DLD1 (cell line): Measurements from ENCODE around the gene RAB20.

Experiments used
- in situ Hi-C: cut with HindIII; loops from 2 replicates; pipeline ENCODE4 v1.10.0; 2017; ENCODE audit warnings: low sequenced_read_pairs

Gene RAB20

DNA sequence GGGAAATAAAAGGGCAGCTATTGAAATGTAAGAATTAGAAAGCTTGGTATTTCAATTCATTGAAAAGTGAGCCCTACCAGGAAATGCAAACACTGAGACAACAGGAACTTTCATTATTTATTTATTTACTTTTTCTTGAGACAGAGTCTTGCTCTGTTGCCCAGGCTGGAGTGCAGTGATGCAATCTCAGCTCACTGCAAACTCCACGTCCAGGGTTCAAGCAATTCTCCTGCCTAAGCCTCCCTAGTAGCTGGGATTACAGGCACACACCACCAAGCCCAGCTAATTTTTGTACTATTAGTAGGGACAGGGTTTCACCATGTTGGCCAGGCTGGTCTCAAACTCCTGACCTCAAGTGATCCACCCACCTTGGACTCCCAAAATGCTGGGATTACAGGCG is 29.3 kb downstream of the RAB20 start:
- in situ Hi-C loops: loop anchor here (25.0 kb wide), 2 partner anchors 295 to 1295 kb away; no protein-coding TSS in a partner anchor

DNA sequence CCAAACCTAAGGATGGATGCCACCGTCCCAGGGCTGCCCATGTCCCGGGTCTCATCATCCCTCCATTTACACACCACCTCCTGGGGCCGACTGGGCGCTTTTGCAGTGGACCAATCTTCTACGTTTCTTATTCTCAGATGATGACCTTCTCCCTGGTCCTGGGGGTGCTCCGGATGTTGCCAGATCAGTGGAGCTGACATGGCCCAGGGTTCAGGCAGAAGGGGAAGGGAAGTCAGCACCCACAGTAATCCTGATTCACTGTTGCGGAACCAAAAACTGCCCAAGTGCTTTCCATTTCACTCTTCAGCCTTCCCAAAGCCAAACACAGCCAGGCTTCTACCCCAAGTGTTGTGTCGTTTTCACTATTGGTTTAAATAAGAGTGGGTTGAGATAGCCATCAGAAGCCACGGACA is 29.8 kb downstream of the RAB20 start:
- in situ Hi-C loops: loop anchor here (25.0 kb wide), 2 partner anchors 294 to 1294 kb away; no protein-coding TSS in a partner anchor

DNA sequence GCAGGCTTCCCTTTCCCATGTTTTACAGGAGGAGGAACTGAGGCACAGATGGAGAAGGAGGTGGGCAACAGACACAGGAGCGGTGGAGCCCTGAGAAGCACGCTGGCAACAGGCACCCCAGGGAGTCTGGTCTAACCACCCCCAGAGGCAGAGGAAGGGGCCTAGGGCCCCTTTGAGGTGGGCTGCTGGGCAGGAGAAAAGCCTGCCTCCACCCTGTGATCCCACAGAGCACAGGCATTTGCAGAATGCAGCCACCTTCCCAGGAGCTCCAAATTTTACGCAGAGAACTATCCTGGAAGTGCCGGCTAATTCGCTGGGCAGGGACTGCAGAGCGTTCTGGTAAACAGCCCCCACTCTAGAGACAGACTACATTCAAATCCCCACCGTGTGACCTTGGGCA is 30.4 kb downstream of the RAB20 start:
- in situ Hi-C loops: loop anchor here (25.0 kb wide), 2 partner anchors 294 to 1294 kb away; no protein-coding TSS in a partner anchor

DNA sequence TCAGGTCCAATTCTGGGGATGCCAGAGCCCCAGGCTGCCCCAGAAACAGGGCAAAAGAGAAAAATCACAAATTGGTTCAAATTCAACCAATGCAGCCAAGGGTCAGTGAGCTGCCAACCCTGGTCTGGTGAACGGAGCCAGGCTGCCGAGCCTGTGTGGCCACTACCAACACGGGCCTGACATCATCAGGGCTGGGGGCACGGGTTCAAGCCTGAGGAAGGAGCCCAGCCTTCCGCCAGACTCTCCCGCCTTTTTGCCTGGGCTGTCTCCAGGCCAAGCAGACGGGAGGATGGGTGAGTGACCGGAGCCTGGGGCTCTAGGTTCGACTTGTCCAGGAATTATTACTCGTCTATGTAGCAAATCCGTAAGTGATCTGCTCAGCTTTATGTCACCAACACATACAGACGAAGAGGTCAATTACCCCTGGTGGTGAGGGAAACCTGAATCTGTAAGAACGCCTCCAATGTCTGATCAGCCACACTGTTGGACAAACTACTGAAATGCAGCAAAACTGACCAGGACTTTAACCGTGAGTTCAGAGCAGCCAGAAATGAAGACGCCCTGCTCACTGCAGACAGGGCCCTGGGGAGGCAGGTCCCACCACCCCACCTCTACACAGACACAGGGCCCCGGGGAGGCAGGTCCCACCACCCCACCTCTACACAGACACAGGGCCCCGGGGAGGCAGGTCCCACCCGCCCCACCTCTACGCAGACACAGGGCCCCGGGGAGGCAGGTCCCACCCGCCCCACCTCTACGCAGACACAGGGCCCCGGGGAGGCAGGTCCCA is 31.8 kb downstream of the RAB20 start:
- in situ Hi-C loops: loop anchor here (25.0 kb wide), 2 partner anchors 292 to 1292 kb away; no protein-coding TSS in a partner anchor

DNA sequence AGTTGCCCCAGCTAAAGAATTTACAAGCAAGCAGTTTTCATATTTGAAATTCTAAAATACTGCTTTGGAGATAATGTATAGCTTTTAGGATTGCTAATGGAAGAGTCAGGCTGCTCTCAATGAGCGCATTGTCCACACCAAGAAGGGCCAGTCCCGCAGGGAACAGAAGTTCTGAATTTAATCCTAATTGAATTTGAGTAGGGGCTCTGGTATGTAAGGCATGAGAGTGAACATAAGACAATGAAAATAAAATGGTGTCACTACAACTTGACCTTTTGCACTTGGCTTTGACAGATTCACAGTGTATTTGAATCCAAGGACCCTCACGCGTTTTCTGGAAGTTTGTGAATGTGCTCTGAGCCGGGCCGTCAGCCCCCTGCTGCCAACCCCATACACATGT is 32.6 kb downstream of the RAB20 start:
- in situ Hi-C loops: loop anchor here (25.0 kb wide), 2 partner anchors 292 to 1292 kb away; no protein-coding TSS in a partner anchor

DNA sequence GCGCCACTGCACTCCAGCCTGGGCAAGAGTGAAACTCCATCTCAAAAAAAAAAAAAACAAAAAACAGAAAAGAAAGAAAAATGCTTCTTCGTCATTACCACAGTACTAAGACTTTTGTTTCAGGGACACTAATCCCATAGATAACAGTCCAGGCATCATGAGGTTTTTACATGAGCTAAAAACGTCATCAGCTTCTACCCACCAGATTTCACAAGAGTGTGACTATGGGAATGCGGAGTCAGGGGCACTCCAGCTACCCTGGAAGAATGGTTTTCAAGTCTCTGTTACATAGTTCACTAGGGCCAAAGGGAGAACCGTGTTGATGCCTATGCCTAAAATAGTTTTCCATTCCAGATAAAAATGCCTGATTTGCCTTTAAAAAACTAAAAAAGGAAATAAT is 33.2 kb downstream of the RAB20 start:
- in situ Hi-C loops: loop anchor here (25.0 kb wide), 2 partner anchors 291 to 1291 kb away; no protein-coding TSS in a partner anchor

DNA sequence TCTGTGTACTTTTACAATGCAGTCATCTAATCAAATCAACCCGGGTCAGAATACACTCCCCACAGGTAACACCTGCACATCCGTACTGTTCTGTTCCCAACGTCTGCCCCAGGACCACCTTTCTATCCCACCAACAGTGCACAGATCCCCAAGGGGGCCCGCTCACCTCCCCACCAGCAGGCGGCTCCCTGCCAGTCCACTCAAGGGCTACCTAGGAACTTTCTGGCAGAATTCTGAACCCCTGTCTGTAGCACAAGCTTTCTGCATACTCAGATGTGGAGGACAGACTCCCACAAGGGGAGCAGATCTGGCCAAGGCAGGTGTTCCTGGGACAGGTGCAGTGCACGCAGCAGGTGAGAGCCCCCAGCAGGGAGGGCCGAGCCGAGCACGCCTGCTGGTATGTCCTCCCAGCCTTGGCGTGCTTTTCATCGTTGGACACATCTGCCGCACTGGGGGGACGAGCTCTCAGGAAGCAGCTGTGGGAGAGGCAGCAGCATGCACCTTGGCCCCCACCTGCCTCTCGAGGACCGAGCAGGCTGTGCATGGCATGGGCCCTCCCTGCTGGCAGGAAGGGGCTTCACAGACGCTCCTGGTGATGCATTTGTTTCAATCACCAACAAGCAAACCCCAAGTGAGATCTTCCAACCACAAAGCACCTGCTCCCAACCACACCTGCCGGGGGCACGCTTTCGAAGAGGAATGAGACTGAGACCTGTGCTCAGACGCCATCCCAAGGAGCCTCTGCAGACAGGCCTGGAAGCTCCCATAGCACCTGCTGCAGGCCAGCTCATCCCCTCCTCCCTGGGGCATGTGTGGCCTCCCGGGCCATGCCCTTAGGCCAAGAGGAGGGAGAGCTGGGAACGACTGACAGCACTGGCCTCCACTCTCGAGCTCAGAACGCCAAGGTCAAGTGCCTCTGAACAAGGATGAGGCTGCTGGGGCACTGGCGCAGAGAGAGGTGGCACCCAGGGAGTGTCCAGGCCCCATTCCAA is 35.9 kb downstream of the RAB20 start:
- in situ Hi-C loops: loop anchor here (25.0 kb wide), 2 partner anchors 288 to 1288 kb away; no protein-coding TSS in a partner anchor

DNA sequence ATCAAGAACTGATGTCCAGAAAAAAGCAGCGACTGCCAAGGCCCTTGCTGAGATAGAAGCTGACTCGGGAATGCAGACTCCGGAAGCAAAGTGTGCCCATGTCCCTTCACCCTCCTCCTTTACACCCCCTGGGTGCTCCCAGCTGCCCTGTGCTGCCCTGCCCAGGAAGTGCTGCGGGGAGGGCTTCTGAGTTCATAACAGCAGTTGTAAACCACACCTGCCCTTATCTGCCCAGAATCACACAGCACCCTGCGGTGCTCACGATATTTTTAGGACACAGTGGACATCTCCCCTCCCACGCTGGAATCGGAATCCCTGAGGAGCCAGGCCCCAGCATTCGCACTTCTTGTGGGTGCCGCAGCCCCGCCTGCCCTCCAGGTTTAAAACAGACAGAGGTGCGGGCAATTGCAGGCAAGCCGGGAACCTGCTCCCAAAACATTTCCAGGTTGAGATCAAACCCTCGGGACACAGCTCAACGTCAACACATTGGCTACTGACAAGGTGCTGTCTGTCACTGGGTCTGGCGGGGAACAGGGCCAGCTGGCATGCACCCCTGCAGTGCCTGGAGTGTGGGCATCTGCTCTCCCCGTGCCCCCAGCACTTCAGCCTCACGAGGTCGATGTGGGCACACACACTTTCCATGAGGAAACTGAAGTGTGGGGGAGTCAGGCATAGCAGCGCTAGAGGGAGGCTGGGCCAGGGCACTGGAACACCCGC is 36.8 kb downstream of the RAB20 start:
- in situ Hi-C loops: loop anchor here (25.0 kb wide), 2 partner anchors 287 to 1287 kb away; no protein-coding TSS in a partner anchor

DNA sequence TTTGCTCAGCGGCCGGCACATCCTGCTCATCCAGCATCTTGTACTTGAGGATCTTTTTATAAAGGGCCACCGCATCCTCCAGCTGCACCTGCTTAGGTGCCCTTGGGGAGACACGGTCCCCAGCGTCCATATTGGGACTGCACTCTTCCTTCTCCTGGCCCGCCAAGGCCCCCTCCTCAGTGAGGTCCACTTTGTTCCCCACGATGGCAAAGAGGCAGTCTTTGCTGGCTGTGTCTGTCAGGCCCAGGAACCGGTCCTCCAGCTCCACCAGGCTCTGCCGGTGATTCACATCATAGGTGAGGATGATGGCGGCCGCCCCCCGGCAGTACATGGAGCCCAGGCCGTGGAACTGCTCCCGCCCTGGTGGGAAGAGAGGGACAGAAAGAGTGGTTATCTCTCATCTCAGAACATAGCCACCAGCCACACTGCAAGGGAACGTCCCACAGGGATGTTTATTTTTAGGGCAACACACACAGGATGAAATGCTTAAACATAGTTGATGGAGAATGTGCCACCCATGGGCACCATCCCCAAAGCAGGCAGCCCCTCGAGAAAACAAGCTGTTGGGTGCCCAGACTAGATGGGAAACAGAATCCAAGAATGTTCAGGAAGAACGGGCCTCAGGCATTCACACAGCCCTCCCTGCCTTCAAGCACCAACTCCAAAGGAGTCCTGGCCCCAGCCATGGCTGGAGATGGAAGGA is 37.5 kb downstream of the RAB20 start:
- in situ Hi-C loops: no loop called here

DNA sequence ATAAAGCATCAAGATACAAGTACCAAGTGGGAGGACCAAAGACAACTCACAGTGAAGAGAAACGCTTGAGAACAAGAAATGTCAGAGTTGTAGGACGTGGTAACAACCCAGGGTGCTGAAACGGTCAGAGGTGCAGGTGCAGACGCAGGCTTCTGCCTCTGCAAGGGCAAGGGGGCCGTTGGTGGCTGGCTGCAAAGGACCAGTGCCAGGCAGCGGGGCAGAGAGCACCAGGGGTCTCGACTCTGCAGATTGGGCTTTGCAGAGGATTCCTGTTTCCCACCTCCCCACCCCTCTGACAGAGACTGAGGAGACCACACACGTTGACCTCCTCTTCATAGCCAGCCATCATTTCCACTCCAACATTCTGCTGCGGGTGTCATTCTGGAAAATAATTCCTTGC is 38.3 kb downstream of the RAB20 start:
- in situ Hi-C loops: no loop called here

DNA sequence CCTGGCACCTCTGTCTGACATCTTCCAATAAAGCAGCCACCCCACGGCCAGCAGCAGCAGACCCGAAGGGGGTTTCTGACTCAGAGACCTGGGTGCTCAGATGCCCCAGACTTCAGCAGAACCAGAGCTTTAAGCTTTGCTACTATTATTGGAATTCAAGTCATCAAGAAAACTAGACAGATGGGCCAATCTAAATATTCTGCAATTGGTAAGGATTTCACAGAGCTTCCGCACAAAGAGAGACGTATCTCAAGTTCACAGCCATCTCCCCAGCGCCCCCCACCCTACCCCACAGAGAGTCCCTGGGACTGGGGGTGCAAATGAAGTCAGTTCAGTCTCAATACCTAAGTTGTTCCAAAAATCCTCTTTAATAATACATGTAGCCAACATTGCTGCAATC is 38.8 kb downstream of the RAB20 start:
- in situ Hi-C loops: no loop called here

DNA sequence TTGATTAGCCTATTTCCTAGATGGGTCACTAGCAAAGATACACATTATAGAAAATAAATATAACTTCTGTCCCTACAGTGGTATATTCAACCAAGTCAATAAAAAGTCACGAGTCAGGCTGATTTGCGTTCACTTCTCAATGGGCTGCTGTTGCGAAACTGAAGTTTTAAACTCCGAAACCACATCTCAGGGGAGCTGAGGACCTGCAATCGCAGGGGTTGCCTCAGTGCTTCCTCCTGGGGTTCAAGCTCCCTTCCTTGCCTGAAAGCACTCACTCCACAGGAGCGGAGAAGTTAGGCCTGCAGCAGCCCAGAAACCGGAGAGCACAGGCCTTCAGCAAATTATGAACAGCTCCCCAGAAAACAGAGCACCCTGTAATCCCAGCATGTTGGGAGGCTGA is 39.6 kb downstream of the RAB20 start:
- in situ Hi-C loops: no loop called here

DNA sequence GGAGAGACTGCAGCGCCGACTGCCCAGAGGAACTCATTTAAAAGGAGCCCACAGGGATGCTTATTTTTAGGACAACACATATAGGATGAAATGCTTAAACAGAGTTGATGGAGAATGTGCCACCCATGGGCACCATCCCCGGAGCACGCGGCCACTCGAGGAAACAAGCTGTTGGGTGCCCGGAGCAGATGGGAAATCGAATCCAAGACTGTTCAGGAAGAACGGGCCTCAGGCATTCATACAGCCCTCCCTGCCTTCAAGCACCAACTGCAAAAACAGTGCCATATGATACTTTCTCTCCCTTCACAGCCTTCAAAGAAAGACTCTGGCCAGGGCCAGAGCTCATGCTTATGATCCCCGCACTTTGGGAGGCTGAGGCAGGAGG is 40.2 kb downstream of the RAB20 start:
- in situ Hi-C loops: no loop called here

DNA sequence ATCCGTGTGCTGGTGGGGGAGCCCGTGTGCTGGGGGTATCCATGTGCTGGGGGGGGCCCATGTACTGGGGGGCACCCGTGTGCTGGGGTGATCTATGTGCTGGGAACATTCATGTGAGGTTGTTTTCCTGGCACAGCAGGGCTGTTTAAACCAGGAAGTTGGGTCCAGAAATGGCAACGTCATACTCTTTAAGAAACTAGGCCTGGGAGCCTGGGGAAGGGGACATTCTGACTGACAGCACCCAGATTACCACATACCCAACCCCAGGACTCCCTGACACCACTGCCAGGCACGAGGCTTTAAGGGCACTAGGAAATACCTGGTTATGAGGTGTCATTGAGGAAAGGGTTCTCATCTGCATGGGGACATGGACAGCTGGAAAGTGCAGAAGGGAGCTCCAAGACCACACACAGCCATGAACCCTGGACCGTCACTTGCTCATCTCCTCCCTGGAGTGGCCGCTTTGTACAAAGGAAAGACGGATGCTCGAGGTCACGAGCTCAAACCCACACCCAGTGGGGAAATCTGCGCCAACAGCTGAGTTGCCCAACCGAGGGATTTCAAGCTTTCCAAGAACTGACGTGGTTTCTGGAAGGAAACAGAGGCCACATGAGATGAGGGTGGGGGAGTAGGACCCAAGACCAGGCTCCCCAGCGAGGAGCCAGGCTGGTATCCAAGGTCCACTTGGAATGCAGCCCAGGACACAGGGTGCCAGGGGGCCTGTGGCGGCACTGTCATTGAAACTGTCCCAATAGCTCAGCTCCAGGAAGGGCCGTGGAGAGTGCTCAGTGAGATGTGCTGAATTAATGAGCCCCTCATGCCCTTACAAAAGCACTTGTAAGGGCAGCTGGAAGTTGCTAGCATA is 40.9 kb downstream of the RAB20 start:
- in situ Hi-C loops: no loop called here

DNA sequence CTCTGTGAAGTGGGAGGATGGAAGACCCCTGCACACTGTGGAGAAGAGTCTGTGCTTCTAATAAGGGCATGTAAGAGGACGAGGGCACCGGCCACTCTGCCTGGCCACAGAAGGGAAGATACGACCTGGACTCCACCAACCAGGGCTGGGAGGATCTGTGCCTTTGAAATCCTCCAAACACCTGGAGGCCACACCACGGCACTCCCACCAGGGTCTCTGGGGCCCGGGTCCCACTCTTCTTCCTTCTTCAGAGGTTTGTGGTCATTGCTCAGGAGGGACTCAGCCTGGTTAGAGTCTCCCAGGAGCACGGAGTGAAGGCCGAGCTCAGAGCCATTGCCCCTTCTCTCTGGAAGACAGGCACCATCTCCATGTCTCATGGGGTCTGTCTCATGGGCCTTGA is 42.0 kb downstream of the RAB20 start:
- in situ Hi-C loops: no loop called here

DNA sequence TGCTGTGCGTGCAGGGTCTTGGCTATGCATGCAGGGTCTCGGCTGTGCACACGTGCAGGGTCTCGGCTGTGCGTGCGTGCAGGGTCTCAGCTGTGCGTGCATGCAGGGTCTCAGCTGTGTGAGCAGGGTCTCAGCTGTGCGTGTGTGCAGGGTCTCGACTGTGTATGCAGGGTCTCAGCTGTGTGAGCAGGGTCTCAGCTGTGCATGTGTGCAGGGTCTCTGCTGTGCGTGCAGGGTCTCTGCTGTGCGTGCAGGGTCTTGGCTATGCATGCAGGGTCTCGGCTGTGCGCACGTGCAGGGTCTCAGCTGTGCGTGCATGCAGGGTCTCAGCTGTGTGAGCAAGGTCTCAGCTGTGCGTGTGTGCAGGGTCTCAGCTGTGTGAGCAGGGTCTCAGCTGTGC is 42.5 kb downstream of the RAB20 start:
- in situ Hi-C loops: no loop called here

DNA sequence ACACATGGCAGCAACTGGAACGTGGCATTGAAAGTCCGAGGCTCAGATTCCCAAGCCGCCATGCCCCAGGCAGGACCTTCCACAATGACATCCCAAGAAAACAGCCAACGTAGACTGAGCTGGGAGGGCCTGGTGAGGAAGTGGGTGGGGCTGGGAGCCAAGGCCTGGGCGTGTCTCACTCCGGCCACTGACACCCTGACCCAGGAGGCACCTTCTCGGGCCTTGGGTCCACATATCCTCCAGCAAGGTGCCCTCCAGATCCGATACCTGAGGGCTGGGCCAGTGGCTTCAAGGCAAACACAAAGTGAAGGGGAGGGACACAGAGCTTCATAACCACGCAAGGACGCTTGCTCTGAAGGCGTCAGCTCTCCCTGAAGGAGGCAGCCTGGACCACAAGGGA is 43.0 kb downstream of the RAB20 start:
- in situ Hi-C loops: no loop called here

DNA sequence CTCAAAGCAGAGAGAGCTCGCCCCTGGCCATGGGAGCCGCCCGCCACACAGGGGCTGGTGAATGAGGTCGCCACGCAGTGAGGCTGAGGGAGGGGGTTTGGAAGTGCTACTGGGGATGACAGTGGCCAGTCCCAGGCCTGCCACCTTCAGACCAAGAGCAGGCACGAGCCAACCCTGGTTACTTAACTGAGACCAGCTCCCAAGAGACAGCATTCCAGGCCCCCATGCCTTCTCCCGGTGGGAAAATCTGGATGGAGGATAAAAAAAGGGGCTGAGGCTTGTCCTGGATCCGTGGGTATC is 43.3 kb downstream of the RAB20 start:
- in situ Hi-C loops: no loop called here

DNA sequence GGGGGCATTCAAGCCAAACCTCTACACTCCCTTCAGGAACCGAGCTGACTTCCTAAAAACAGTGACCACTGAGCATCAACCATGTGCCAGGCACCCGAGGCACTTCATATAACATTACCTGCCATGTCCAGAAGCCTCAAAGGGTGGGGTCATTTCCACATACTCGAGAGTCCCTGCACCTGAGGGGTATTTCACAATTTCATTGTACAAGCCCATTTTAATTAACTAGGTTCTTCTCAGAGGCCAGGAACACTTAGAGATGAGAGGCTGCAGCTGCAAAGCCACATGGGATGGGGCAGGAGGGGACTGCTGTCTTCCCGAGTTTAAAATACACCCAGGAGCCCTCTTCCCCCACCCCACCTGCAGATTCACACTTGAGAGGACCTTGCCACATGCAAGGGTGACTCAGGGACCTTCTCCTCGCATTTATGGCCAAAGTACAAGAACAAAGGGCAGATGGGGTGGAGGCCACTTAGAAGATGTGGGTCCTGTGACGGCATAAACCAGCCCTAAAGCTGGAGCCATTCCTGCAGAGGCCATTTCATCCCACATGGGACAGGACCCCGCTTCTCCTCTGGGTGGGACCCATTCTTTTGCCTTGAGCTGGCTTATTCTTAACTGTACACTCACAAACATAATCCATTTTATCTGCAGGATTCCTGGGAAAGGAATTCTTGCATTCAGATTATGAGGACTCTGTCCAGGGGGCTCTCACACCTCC is 43.9 kb downstream of the RAB20 start:
- in situ Hi-C loops: no loop called here
